GM18907 (cell line): ENCODE results near the gene ALDH3B2.

Experiments used
- ATAC-seq: cut with Tn5 transposase; IDR thresholded peaks from one replicate; pipeline ENCODE4 v1.9.1; 2021; ENCODE audit warnings: mild to moderate bottlenecking, moderate library complexity; ENCODE audit not compliant: unreplicated experiment

The ALDH3B2 gene

GRCh38 chr11:67615728-67616430, 58.5 kb downstream of the ALDH3B2 start:
- ATAC-seq, result no peak

DNA sequence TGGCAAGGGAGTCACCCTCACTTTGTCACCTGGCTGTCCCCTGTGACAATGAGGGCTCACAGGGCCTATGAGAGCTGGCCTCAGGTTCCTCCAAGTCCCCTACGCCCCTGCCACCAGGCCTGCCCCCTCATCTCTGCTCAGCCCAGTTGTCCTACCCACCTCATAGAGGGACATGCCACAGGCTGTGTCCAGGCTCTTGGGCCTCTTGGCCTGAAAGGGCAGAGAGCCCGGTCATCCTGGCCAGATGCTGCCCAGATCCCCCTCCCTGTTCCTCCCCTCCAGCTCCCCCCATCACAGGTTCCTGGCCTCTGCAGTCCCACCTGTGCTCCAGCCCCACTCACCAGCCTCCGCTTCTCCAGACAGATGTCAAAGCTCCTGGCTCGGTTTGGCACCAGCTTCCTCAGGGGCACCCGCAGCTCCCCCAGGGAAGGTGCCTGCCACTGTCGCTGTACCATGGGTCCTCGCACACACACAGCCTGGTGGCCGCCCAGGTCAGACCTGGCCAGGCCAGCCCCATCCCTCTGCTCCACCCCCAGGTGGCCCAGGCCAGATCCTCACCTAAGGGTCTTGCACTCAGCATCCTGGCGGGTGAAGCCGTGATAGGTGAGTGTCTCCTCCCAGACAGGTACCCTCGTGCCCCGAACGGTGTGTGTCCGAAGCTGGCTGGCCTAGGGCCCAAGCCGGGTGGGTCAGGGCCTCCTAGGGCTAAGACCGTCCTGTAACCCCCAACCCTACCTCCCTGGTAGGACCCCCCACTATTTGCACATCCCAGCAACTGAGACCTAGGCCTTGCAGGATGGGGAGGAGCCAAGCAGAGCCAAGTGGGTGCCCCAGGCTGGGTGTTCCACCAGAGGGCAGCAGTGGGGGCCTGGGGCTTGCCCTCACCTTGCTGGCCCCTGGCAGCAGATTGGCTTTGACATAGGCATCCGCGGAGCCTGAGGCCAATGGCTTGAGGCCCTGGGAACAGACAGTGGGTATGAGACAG, 59.4 kb downstream of the ALDH3B2 start:
- ATAC-seq, result no peak

DNA sequence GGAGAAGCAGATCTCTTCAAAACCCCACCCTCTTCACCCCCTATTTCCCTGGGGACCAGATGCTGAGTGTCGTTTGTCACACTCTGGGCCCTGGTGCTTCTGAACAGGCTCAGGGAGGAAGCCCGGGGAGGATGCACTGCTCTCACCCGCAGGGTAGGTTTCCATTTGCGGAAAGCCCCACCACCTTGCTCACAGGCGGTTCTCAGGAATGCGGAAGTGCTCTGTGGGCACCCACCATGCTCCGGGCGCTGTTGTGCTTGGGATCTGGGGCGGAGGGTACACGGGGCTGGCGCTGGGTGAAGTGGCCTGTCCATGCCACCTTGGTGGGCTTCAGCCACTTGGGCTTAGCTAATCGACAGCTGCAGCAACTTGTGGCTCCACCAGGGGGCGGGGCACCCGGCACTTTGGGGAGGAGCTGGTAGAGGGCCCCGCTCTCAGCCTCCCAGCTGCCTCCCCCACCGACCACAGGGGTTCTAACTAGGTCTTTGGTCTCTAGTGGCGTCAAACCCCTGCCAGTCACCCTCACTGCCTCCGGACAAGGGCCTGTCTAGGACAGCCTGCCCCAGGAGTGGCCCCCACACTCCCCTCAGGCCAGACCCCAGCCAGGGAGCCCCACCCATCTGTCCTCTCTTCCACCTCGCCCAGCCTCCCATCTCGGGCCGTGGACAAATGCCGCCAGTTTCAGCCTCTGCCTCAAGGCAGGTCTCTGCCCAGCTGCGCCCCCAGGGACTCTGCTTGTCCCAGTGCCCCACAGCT, 60.3 kb downstream of the ALDH3B2 start:
- peak; percentile 77 for ATAC-seq

GRCh38 chr11:67613313-67613959, 61.0 kb downstream of the ALDH3B2 start:
- ATAC-seq, result no peak

- no peak for ATAC-seq
Measured at GRCh38 chr11:67612751-67613150, 61.7 kb downstream of the ALDH3B2 start.
